Activated B cell treated with CpG ODN at 0.5 μM for 24 hours (primary cell): ENCODE results near the gene CDC20B. TPM values are rescaled to one million over a fixed set of nuclear protein-coding genes. Genes with fewer than 3 reads are reported as not detected.
"Not testable (repeated sequence)": the region's sequence is repeated elsewhere in the genome, so short reads cannot be mapped to it uniquely, and the experiment has no call there.

Source experiments
- ATAC-seq: fragments of 200-7000 bp; cut with Tn5 transposase; one replicate; pipeline ENCODE4 v1.10.0; 2021; ENCODE audit warnings: low read depth, mild to moderate bottlenecking, moderate library complexity
- CTCF ChIA-PET: fragments of 350-600 bp; sonication (Branson Sonifier 250); formaldehyde crosslinking; loops from one replicate; lab custom pipeline; 2021; ENCODE audit warnings: antibody characterized with exemption; lab: Charles Lee
- POLR2A ChIA-PET: fragments of 350-600 bp; sonication (Branson Sonifier 250); formaldehyde crosslinking; loops from one replicate; lab custom pipeline; 2021; ENCODE audit warnings: antibody characterized with exemption; lab: Charles Lee
- DNase-seq: peaks from one replicate; pipeline ENCODE4 v3.0.0; 2022
- H3K27ac Mint-ChIP-seq: one replicate; pipeline ENCODE4 v1.8.0; 2020; ENCODE audit warnings: mixed read lengths
- H3K27me3 Mint-ChIP-seq: one replicate; pipeline ENCODE4 v1.8.0; 2021; ENCODE audit warnings: mixed read lengths
- H3K36me3 Mint-ChIP-seq: one replicate; pipeline ENCODE4 v1.8.0; 2021; ENCODE audit warnings: low read depth, mixed read lengths
- H3K4me1 Mint-ChIP-seq: one replicate; pipeline ENCODE4 v1.8.0; 2021; ENCODE audit warnings: mixed read lengths
- H3K4me3 Mint-ChIP-seq: one replicate; pipeline ENCODE4 v1.8.0; 2020; ENCODE audit warnings: mild to moderate bottlenecking, mixed read lengths
- H3K9me3 Mint-ChIP-seq: one replicate; pipeline ENCODE4 v1.8.0; 2020; ENCODE audit warnings: mixed read lengths
- intact Hi-C: fragments of 100-400 bp; cut with micrococcal nuclease; formaldehyde crosslinking; loops from one replicate; pipeline ENCODE4 v1.15.1; 2024
- total RNA-seq: library from RNA; stranded (reverse); gene quantifications from 2 replicates; pipeline ENCODE4 v1.2.3, GENCODE V29; 2022
- TF ChIP-seq, protein P1 (sequence below): fragments of 200-600 bp; IDR thresholded peaks from one replicate; pipeline ENCODE4 v1.8.0; 2022; ENCODE audit warnings: antibody characterized with exemption, mild to moderate bottlenecking

Gene CDC20B
- total RNA-seq, 1 donor from 2014 or later, result not detected

DNA sequence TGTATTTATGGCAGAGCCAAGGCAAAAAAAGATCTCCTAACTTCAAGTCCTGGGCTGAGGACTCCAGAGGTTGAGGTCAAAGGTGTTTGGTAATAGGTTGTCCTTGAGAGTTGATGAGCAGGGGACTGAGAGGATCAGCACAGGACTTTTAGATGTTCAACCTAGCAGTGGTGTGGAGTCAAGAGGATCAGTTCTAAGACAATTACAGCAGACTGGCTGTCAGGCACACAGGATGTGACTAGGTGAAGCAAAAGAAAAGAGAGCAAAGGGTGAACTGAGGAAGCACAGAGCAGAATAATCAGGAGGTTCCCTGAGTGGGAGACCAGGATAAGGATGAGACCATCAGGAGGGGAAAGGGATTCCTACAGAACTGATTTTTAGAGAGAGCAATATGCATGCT is 59.6 kb downstream of the CDC20B start:
- CTCF ChIA-PET, result no interaction called here
- DNase-seq (no peak), ATAC-seq (no peak)
- peaks cover 15% of the 10 kb centered on the region for H3K27me3 Mint-ChIP-seq
- TF ChIP-seq, protein P1, sequence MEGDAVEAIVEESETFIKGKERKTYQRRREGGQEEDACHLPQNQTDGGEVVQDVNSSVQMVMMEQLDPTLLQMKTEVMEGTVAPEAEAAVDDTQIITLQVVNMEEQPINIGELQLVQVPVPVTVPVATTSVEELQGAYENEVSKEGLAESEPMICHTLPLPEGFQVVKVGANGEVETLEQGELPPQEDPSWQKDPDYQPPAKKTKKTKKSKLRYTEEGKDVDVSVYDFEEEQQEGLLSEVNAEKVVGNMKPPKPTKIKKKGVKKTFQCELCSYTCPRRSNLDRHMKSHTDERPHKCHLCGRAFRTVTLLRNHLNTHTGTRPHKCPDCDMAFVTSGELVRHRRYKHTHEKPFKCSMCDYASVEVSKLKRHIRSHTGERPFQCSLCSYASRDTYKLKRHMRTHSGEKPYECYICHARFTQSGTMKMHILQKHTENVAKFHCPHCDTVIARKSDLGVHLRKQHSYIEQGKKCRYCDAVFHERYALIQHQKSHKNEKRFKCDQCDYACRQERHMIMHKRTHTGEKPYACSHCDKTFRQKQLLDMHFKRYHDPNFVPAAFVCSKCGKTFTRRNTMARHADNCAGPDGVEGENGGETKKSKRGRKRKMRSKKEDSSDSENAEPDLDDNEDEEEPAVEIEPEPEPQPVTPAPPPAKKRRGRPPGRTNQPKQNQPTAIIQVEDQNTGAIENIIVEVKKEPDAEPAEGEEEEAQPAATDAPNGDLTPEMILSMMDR, result no peak
- POLR2A ChIA-PET, result no interaction called here
- H3K4me1 Mint-ChIP-seq, result no peaks in the 10 kb centered on the region
- H3K27ac Mint-ChIP-seq, result no peak overlapping the region
- no peaks in the 10 kb centered on the region for H3K36me3 Mint-ChIP-seq
- intact Hi-C loops, result no loop called here
- H3K9me3 Mint-ChIP-seq, result no peaks in the 10 kb centered on the region
- no peak overlapping the region for H3K4me3 Mint-ChIP-seq

DNA sequence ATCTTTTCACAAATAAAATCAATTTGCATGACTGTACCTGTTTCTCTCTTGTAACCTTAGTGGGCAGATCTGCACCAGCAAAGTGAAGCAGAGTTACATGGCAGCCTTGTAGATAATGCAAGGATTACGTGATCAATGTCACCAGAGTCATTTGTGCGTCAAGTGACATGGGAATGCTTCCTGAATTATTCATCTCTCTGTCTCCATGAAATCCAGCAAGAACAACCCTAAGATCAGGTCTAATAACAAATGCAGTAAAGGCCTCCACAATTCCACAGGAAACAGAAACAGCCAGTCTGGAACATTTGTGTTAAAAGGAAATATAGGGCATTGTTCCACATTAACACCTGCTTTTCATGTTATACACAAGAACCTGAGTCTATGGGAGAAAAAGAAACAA is 62.8 kb downstream of the CDC20B start:
- no peak for ATAC-seq
- intact Hi-C loops, result no loop called here
- TF ChIP-seq, protein P1, result no peak
- Mint-ChIP-seq H3K27ac (no peak overlapping the region), H3K4me1 (no peaks in the 10 kb centered on the region), H3K9me3 (no peaks in the 10 kb centered on the region), H3K36me3 (no peaks in the 10 kb centered on the region), H3K4me3 (no peak overlapping the region), H3K27me3 (peaks cover 10% of the 10 kb centered on the region)
- ChIA-PET CTCF (no interaction called here), POLR2A (no interaction called here)
- no peak for DNase-seq

DNA sequence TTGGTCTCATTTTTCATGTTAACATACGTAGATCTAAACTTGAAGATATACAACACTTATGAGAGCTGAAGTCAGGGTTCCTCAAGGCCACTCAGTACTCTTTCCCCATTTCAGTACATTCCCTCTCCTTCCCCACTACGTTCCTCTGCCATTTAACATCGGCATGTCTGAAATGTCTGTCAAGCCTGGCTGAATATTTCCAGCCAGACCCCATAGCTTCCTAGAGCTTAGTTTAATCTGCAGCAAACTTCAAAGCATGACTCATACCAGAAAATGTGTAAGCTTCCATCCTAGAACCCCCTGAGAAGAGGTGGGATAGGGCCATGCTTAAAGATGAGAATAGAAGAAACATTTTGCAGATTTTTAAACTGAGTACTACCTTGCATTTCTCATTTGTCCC is 64.3 kb downstream of the CDC20B start:
- Mint-ChIP-seq H3K4me3 (no peak overlapping the region), H3K36me3 (no peaks in the 10 kb centered on the region), H3K4me1 (no peaks in the 10 kb centered on the region), H3K27me3 (peaks cover 5% of the 10 kb centered on the region), H3K9me3 (no peaks in the 10 kb centered on the region), H3K27ac (no peak overlapping the region)
- intact Hi-C loops, result no loop called here
- CTCF ChIA-PET, result no interaction called here
- TF ChIP-seq, protein P1, result no peak
- DNase-seq (no peak), ATAC-seq (no peak)
- POLR2A ChIA-PET, result no interaction called here

DNA sequence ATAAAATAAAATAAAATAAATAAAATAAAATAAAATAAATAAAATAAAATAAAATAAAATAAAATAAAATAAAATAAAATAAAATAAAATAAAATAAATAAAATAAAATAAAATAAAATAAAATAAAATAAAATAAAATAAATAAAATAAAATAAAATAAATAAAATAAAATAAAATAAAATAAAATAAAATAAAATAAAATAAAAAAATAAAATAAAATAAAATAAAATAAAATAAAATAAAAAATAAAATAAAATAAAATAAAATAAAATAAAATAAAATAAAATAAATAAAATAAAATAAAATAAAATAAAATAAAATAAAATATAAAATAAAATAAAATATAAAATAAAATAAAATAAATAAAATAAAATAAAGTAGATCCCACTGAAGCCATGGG is 67.0 kb downstream of the CDC20B start:
- POLR2A ChIA-PET, H3K9me3 Mint-ChIP-seq, H3K27me3 Mint-ChIP-seq, H3K27ac Mint-ChIP-seq, ATAC-seq, CTCF ChIA-PET, DNase-seq, intact Hi-C loops, H3K4me3 Mint-ChIP-seq, H3K4me1 Mint-ChIP-seq, H3K36me3 Mint-ChIP-seq: not testable (repeated sequence)

DNA sequence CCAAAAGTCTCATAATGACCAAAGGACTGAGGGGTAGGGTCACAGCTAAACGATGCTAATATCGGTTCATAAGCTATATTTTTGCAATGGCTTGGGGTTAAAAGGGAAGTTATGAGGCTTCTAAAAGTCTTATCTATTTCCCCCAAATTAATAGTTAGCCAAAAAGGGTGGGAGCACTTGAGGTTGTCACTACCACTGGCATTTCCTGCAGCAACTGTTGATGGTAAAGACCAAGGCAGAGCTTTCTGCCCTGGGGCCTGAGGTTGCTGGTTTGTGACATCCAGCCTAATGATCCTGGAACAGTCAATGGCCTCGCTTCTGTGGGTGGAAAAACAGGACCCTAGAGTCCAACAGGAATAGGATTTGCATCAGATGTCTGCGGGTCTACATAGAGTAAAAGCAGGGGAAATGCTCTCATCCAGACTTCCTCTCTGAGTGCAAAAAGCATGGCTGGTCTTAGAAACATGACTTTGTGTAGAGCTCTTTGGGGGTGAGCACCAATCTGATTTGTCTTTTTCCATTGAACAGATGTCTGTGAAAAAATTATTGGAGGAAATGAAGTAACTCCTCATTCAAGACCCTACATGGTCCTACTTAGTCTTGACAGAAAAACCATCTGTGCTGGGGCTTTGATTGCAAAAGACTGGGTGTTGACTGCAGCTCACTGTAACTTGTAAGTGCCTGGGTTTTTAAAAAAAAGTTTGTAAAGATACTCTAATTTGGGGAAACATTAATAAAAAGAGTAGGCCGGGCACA is 67.9 kb downstream of the CDC20B start:
- intact Hi-C loops, result no loop called here
- peaks cover 4% of the 10 kb centered on the region for H3K27me3 Mint-ChIP-seq
- no peaks in the 10 kb centered on the region for H3K9me3 Mint-ChIP-seq
- TF ChIP-seq, protein P1, result no peak
- no peak for ATAC-seq
- no peak overlapping the region for H3K27ac Mint-ChIP-seq
- H3K4me3 Mint-ChIP-seq, result no peak overlapping the region
- CTCF ChIA-PET, result no interaction called here
- POLR2A ChIA-PET, result no interaction called here
- no peak for DNase-seq
- H3K4me1 Mint-ChIP-seq, result peaks cover 9% of the 10 kb centered on the region
- no peaks in the 10 kb centered on the region for H3K36me3 Mint-ChIP-seq
